ENCODE data around the gene CD226. TPM values are rescaled to one million over a fixed set of nuclear protein-coding genes. Genes with fewer than 3 reads are reported as not detected.

CD226 gene
- total RNA-seq, 1 experiment from 2014 or later = 1.2 TPM

DNA sequence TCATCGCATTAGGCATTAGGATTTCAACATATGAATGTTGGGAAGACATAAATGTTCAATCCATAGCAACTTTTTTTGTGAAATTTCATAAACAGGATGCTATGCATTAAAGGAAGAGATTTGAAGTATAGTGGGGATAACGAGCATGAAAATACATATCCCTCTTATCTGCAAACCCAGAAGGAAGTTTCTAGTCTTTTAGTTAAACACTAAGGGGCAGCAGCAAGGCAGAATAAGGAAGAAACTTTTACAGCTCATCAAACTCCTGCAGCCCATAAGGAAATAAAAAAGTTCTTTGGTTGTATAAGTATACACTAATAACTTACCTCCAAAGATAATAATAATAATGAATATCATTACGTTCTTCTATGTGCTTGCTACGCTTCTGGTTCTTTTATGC lies 81.5 kb downstream of the CD226 start:
- ChIA-PET POLR2A (no interaction called here), RAD21 (ENCODE audit: low non-redundant PET in 1 of 2, low total read pairs in 2 of 2, uncharacterized antibody in 2 of 2, unreplicated experiment in 2 of 2) (no interaction called here)

More for the DNA sequence above, 81.5 kb downstream of the CD226 start:
- no peaks in the 10 kb centered on the region for H4K20me1 ChIP-seq (ENCODE audit: insufficient read depth)
- H3K27ac ChIP-seq (ENCODE audit: low read depth, low read length) = no peak overlapping the region
- no peak overlapping the region for H3K9ac ChIP-seq (ENCODE audit: low read length)
- CTCF ChIA-PET = no interaction called here
- H3K27me3 ChIP-seq (ENCODE audit: insufficient read depth, low read length) = no peaks in the 10 kb centered on the region
- intact Hi-C loops (cut with micrococcal nuclease) = no loop called here
- H3K4me1 ChIP-seq (ENCODE audit: control insufficient read depth in 1 of 2, insufficient read depth in 2 of 2, low read length in 2 of 2) = no peaks in the 10 kb centered on the region
- ATAC-seq (no peak), DNase-seq (ENCODE audit: low read depth, low spot score) (no peak)
- no peak for TF ChIP-seq CBX3 (IDR thresholded peaks at IDR 0.05; ENCODE audit: low read depth)
- TF ChIP-seq POLR2A (IDR thresholded peaks at IDR 0.05; ENCODE audit: borderline replicate concordance, extremely low read depth, insufficient read depth, insufficient read length) = no peak
- no peak for TF ChIP-seq ELF1 (IDR thresholded peaks at IDR 0.05; ENCODE audit: borderline replicate concordance, low read depth)
- TF ChIP-seq SIN3A (IDR thresholded peaks at IDR 0.05; ENCODE audit: low read depth) = no peak
- no peak for TF ChIP-seq ZBTB33 (IDR thresholded peaks at IDR 0.05; ENCODE audit: extremely low read depth, insufficient replicate concordance, low read length)
- TF ChIP-seq ZFX (IDR thresholded peaks at IDR 0.05) = no peak
- TF ChIP-seq, protein P1, sequence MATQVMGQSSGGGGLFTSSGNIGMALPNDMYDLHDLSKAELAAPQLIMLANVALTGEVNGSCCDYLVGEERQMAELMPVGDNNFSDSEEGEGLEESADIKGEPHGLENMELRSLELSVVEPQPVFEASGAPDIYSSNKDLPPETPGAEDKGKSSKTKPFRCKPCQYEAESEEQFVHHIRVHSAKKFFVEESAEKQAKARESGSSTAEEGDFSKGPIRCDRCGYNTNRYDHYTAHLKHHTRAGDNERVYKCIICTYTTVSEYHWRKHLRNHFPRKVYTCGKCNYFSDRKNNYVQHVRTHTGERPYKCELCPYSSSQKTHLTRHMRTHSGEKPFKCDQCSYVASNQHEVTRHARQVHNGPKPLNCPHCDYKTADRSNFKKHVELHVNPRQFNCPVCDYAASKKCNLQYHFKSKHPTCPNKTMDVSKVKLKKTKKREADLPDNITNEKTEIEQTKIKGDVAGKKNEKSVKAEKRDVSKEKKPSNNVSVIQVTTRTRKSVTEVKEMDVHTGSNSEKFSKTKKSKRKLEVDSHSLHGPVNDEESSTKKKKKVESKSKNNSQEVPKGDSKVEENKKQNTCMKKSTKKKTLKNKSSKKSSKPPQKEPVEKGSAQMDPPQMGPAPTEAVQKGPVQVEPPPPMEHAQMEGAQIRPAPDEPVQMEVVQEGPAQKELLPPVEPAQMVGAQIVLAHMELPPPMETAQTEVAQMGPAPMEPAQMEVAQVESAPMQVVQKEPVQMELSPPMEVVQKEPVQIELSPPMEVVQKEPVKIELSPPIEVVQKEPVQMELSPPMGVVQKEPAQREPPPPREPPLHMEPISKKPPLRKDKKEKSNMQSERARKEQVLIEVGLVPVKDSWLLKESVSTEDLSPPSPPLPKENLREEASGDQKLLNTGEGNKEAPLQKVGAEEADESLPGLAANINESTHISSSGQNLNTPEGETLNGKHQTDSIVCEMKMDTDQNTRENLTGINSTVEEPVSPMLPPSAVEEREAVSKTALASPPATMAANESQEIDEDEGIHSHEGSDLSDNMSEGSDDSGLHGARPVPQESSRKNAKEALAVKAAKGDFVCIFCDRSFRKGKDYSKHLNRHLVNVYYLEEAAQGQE (IDR thresholded peaks at IDR 0.05; ENCODE audit: low read depth) = no peak
- no peak for TF ChIP-seq EZH2phosphoT487 (IDR thresholded peaks at IDR 0.05; ENCODE audit: borderline replicate concordance)
- no peak for TF ChIP-seq EGR1 (IDR thresholded peaks at IDR 0.05; ENCODE audit: low read depth)
- TF ChIP-seq JUND (IDR thresholded peaks at IDR 0.05) = no peak
- TF ChIP-seq RAD21 (IDR thresholded peaks at IDR 0.05; ENCODE audit: low read depth) = no peak
- TF ChIP-seq FOSL1 (IDR thresholded peaks at IDR 0.05; ENCODE audit: low read depth) = no peak
- TF ChIP-seq ZNF274 (IDR thresholded peaks at IDR 0.05; ENCODE audit: low read depth, low read length) = no peak
- TF ChIP-seq CEBPB (IDR thresholded peaks at IDR 0.05; ENCODE audit: low read depth) = no peak
- TF ChIP-seq POLR2AphosphoS5 (IDR thresholded peaks at IDR 0.05; ENCODE audit: low read depth, low read length) = no peak
- no TSS peak for BruUV-seq (replicated peaks)
- no peaks in the 10 kb centered on the region for H3K79me2 ChIP-seq (ENCODE audit: insufficient read depth, low read length)
- H3K4me3 ChIP-seq (replicated peaks in 1 of 2; ENCODE audit: low read depth in 1 of 2, low read length in 2 of 2) = no peak overlapping the region
- H3K9me2 ChIP-seq (ENCODE audit: insufficient read depth) = no peaks in the 10 kb centered on the region
- H2AFZ ChIP-seq (ENCODE audit: low read depth, low read length, poor library complexity, severe bottlenecking) = no peak overlapping the region
- no peaks in the 10 kb centered on the region for H3K36me3 ChIP-seq (ENCODE audit: control insufficient read depth in 1 of 2, insufficient read depth in 2 of 2, low read length in 2 of 2)
- no peaks in the 10 kb centered on the region for H3K9me3 ChIP-seq (ENCODE audit: control insufficient read depth in 1 of 2, insufficient read depth in 1 of 2, low read depth in 1 of 2, low read length in 2 of 2)
- no peak overlapping the region for H3K4me2 ChIP-seq (ENCODE audit: low read length)

All from HCT116 (cell line).